NCI-H2107 treated with DMSO at 0.1 percent for 48 hours (cell line): Measurements from ENCODE around the gene CCDC92.
A peak's percentile ranks its signal among the peaks of the same experiment; 100 is the strongest.

Experiments used
- DNase-seq: peaks from one replicate; lab custom pipeline; 2025; ENCODE audit not compliant: unreplicated experiment; lab: John Stamatoyannopoulos, UW

CCDC92 gene

DNA sequence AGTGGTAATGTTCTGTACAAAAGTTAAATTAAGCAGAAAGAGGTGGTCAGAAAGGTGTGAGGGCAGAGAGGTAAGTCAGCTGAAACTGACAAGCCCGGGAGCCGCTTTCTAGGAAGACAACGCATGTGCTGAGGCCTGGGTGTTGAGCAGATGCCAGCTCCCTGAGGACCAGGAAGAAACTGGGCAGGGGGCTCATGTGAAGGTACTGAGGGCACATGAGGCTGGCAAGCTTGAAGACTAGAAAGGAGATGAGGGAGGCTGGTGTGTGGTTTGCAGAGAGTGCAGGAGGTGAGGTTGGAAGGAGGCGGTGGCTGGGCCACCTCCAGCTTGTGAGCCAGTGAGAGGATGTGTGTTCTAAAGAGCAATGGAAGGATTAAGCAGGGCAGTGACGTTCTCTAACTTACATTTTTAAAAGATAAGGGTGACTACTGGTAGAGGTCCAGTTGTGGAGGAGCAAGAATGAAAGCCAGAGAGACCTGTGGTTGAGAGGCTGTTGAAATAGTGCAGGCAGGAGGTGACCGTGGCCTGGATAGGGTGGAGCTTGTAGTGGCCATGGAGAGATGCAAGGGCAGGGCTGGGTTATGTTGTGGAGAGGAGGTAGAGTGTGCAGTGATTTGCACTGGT, 29.5 kb upstream of the CCDC92 start:
- DNase-seq: no peak

DNA sequence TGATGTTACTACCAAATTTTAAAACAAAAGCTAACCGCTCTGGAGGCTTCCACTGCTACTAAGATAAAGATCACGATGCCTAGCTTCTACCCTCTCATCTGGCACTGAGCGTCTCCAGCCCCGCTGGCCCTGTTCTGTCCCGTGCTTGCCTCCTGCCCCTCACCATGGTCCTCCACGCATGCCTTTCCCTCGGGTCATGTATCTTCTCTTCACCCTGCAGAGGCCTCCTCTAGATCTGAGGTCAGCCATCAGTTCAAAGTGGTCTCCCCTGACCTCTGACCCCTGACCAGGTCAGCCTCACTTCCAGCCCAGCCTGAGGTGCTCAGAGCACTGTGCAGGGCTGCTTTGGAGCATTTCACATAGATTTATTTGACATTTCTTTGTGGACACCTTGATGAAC, 28.7 kb upstream of the CCDC92 start:
- DNase-seq: no peak

DNA sequence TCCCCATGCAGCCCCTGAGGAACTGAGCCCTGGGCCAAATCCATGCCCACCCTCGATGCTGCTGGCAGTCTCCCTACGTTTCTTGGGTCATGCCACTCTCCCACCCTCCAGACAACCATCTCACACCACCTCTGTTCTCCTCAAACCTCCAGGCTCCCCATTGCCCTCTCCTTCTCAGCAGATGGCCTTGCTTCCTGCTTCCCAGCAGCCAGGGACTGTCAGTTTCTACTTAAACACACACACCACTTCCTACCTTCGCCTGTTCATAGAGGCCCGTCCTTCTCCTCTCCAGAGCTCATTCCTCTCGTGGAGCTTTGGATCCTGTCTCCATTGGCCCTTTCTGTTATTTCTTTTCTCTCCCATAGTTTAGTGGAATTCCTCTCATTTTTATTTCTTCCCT, 27.5 kb upstream of the CCDC92 start:
- DNase-seq: no peak

DNA sequence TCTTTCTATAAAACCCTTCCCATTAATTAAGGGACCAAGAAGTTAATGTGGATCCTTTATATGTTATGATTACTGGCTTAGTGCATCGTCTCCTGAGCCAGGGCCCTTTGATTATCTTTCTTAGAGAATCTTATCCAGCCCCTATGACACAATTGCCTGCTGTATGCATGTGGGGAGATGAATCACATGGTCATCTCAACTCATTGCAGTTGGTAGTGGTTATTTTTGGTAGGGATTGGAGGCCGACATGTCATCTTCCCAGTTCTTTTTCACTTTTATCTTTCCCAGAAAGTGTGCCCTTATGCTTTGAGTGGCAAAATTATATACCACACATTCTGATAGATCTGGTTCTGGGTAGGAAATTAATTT, 26.3 kb upstream of the CCDC92 start:
- no peak for DNase-seq

DNA sequence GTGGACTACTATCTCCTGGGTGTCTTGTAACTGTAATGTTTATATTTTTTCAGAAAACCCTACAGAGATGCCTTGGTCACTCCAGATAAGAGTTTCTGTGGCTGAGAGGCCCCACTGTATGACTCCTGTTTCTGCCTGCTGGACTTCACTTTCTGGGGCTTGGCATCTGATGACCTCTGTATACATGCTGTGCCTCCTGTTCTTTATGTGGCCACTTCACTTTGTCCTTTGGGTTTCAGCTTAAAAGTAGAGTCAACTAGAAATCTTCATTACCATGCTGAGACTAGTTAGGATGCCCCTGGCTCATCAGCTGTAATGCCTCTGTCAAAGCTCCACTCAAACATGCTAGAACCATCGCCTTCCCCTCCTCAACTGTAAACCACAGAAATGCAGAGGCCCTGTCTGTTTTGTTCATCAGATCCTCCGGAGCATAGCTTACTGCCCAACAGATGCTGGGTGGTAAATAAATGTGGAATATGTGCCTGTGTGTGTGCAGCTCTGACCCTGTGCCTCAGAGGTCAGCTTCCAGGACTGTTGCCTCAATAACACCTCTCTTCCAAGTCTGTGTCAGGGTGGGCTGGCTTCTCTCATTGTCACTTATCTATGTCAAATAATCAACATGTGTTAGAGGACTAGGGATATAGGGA, 25.8 kb upstream of the CCDC92 start:
- no peak for DNase-seq

DNA sequence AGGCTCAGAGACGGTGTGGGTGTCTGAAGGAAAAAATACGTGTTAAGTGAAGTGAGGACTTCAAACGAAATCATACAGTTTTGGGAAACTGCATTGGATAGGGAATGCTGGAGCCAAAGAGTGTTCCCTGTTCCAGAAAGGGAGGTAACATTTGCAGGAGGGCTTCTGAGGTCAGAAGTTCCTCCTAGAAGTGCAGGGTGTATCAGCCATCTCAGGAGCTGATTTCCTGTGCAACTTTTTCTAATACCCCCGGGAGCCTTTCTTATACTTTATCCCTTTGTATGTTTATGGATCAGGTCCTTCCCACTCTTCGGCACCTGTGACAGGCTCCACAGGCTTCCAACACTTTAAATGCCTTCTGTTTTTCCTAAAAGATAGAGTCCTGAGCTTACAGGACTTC, 25.3 kb upstream of the CCDC92 start:
- no peak for DNase-seq

DNA sequence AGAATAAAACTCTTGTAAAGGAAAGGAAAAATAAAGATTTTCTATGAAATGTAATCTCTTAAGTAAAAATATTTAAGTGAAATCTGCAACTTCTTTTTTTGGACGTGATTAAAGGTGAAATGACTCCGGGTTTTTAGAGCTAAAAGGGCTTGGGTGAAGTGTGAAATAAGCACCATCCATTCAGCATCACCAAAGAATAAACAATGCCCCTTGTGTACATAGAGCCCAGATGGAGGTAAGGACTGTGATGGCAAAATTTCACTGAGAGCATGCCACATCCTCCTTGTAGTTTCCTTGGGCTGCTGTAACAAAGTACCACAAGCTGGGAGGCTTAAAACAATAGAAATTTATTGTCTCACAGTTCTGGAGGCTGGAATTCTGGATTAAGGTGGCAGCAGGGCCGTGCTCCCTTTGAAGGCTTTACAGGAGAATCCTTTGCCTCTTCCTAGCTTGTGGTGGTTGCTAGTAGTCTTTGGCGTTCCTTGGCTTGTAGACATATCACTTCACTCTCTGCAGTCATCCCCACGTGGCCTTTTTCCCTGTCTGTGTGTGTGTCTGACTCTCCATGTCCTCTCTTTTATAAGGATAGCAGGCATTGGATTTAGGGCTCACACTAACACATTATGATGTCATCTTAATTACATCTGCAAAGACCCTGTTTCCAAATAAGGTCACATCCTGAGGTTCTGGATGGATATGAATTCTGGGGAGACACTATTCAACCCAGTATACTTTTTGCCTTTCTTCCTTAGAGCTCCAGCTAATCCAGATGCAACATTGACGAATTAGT, 24.6 kb upstream of the CCDC92 start:
- no peak for DNase-seq

DNA sequence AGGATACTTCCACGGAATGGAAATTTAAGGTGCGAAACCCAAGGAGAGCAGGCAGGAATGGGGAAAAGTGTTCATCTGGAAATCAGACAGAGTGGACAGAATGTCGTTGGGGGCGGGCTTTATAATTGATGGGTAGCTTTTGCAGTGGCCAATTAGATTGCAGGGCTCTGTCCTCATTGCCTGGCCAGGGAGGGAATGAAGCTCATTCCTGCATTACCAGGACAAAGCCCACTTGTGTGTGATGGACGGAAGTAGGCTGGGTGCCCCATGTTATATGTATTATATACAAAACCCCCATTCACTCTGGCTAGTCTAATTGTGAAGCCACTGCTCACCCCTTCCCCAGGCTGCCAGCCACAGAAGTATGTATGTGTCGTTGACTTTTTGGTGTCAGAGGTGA, 23.9 kb upstream of the CCDC92 start:
- DNase-seq: no peak

DNA sequence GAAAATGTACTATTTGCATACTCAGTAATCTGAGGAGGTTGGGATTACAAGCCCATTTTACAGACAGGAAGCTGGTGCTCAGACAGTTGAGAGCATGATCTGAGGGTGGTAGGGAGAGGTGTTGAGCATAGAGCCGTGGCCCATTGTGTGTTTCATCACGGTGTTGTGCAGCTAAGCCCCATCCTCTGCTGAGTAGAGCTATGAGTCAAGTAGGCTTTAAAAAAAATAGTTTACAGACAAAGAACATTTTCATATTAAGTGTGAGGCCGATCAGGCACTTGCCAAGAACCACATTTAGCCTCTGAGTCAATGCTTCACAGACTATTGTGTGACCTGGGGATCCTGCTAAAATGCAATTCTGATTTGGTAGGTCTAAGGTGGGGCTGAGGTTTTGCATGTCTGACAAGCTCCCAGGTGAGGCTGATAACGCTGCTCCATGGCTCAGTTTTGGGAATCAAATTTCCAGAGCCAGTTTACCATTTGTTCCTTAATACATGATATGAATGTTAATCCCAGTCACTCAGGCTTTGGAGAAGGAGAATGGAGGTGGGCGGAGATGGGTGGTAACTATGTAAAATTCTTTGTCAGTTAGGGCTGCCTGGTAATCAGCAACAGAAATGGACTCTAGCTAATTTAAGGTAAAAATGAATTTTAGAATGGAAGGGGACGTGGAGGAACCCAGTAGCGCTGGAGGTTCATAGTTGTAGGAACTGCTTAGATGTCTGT, 22.6 kb upstream of the CCDC92 start:
- no peak for DNase-seq

DNA sequence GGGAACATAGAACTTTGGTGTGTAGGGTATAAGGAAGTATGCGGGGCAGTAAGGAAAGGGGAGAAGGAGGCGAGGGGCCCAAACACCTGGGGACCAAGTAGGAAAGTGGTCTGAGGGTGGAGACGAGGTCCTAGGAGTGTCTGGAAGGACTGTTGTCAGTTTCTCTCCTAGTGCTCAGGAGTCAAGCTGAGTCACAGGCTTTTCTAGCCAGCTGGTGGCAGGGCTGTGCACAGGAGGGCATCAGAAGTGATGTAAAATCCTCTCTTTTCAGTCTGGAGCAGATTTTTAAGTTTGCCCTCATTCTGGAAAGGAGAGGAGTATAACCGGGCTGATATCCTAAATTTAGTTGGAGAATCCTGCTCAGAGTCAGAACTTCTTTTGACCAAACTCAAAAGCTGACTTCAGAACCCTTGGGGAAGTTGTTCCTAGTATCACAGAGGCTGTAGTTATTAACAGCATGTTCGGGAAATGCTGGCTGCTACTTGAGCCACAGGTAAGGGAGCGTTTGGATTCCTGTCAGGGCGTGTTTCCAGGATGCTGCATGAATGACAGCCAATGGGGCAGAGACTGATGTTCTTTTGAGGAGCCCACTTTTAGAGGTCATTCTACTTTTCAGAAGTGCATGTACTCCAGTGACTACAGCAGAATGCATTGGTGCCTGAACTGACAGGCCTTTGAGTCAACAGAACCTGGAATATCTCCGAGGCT, 19.6 kb upstream of the CCDC92 start:
- DNase-seq: no peak

DNA sequence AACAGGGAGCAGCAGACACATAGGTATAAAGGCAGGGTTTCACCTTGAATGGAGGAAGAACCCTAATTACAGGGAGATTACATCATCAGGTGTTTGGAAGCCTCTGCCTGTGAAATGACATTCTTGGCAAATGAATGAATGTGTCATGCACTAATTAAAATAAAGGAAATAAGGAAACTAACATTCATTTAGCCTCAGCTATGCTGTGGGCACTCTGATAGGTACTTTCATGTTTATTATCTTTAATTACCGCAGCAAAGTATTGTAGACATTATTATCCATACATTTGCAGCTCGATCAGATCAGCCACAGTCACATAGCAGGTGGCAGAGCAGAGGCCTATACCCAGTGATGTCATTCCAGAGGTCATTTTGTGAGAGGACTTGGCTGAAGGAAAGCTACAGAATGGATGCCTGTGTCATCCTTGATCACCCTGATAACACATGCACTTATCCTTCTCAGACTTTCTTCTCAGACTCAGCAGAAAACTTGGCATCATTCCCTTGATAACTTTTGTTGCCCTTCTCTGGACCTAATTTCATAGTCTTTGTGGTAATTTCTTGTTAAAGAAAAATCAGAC, 18.8 kb upstream of the CCDC92 start:
- DNase-seq: no peak

DNA sequence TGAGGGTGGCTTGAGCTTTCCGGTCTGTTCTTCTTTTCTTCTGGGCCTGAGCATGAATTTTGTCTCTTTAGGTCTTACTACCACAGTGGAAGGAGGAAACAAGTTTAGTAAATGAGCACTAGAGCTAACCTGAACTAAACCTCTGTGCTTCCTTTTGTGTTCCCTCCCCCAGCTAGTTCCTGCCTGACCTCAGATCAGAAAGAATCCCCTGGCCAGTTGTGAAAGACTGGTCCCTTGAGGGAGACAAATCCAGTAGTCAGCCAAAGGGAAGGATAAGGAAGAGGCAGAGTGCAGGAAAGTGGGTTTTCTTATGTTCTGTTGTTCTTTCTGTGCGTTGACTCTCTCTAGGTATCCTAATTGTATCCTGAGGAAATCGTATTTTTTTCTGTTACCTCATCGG, 17.9 kb upstream of the CCDC92 start:
- no peak for DNase-seq

DNA sequence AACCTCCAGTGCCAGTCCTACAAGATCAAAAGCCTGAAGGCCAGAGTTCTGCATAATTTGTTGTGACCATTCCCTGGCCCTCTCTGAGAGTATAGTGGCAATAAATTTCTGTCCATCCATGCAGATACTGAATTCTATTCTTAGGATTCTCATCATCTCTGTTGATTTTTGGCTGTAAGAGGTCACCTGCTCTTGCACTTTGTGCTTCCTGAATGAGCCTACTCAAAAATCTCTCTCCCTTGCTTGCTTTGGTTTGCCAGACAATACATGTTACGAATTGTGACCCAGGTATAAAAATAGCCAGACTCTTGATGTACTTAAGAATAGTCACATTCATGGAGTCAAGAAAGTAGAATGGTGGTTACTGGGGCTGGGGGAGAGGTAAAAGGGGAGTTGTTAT, 17.1 kb upstream of the CCDC92 start:
- no peak for DNase-seq

DNA sequence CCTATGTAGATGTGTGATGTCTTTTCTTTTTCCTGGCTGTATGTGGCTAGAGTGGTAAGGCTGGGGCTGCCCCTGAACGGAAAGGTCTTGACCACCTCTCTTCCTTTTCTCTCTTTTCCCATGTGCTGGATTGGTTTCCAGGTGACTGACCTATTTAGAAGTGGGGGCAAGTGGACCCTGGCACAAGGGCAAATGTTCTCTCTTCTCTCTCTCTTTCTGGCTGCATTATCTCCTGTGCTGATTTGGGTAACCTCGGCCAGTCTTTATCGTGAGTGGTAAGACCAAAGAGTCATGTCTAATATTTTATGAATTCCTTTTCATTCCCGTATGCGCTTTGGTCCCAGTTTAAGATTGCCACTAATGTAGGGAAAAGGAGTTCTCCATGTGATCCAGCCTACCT, 16.5 kb upstream of the CCDC92 start:
- no peak for DNase-seq

DNA sequence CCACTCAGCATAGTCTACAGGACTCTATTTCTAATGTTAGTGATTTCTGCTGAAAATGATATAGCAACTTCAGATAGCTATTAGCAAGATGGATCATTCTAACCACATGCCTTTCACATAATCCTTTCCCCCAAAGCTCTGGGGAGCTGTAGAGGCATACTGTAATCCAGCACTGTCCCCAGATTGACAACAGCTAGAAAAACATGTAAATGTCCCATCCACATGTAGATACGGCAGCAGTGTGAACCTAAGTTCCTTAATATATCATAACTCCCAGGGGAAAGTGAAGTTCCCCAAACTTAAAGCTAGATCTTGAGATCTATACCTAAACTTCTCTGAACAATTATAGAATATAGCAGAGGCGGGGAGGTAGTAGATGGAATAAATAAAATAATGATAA, 14.4 kb upstream of the CCDC92 start:
- no peak for DNase-seq

DNA sequence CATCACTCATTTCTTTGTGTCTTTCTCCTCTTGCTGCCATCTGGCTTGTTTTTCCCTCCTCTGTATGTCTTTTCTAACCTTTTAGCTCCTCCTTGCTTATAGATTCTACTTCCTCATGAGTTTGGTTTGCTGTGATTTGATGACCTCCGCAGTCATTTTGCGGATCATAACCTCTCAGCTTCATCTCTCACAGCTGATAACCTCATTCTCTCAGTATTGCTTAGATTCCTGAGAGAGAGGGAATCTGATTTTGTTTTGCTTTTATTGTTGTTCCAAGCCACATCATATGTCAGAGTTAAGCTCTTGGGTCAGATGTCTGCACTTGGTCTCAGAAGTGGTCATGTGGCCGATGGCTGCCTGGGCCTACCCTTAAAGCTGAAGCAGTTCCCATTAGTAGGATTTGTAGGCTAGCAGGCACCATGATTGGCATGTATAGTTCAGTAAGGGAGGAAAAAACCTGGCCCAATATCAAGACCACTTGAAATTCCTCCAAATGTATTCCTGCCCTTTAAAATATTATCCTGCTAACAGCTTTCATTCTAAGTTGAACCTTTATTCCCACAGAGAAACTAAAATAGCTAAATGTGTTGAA, 13.8 kb upstream of the CCDC92 start:
- DNase-seq: no peak

DNA sequence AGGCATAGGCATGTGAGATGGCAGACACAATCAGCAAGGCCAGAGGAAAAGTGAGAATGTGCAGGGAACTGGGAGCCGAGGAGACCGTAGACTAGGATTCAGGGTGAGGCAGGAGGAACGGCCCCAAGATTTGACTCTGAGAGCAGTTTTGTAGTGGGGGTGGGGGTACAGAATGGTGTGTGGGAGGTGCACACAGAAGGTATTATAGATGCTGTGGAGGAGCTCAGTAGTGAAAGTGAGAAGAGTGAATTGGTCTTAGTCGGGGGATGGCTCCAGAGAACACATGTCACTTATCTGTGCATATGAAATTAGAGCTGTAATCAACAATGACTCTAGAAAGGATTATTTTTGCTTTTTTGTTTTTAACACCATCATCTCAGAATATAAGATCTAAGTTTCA, 12.3 kb upstream of the CCDC92 start:
- DNase-seq: no peak

DNA sequence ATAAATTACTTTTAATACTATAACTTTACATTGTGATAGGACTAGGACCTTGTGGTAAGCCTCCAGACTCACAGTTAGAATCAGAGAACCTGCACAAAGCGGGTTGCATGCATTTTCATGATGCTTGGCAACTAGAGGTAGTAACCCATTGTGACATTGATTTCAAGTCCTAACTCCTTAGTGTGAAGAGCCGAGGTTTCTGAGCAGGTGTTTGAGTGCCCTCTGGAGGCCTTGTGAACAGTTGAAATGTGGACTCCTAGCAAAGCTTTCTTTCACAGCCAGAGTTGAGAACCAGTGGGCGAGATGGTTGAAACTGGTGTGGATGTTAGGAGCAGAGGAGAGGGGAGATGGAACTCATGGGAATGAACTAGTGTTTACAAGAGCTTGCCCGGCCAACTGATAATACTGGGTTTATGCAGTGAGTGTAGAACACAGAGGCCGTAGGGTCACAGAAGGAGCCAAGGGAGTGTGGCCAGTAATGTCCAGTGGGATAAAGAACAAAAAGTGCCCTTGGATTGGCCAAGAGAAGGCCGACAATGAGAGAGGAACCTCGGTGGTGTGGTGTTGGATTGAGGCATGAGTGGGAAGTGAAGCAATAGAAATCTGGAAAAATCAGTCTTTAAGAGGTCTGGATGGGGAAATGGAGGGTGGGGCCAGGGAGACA, 11.3 kb upstream of the CCDC92 start:
- peak; percentile 38 for DNase-seq

DNA sequence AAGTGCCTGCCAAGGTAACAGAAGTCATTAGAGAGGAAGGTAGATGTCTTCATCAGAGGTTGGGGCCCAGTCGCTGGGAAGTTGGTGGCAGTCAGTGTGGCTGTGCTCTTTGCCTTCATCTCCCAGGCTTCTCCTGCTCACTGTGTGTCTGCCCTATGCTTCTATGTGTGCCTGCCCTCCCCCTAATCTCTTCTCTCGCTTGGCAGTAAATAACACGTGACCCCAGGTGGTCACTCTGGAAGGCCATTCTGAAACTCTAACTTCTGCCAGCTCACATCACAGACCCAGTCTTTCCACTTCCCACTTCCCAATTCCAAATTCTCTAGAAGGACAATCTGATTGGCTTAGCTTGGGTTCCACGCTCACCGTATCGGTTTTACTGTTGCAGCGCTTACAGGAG, 9.6 kb upstream of the CCDC92 start:
- no peak for DNase-seq

DNA sequence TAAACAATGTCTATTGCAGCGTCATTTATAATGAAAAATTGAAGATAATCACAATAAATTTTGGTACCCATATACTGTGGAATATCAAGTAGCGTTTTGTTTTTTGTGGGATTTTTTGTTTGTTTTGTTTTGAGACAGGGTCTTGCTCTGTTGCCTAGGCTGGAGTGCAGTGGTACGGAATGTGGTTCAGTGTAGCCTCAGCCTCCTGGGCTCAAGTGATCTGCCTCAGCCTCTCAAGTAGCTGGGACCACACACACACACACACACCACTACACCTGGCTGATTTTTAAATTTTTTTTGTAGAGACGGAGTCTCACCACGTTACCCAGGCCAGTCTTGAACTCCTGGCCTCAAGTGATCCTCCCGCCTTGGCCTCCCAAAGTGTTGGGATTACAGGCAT, 6.9 kb upstream of the CCDC92 start:
- no peak for DNase-seq
